Measurements from ENCODE around the gene PHLDB2.

Gene PHLDB2

DNA sequence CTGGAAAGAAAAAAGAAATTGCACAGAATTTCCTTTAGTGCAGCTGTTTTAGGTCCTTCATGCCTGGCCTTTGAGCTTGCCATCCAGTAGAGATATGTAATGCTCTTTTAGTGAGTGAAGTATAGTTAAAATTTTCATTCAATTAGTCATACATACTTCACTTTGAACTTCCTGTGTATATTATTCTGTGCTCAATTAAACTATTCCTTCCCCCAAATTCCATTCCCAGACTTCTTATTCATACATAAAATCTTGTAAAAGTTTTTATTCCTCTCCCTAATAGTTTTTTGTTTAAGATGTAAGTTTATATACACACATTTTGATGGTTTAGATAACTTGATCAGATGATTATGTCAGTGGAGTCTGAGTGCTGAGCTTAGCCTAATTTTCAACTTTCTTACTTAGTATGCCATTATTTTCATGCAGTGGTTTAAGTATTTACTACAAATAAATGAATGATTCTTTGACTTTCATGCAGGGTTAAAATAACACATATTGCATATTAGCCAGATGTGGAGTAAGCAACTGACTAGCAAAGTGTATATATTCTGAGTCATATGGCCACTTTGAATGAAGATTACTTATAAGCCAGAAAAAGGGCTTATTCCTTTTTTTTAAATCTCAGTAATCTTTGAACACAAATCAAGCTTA lies 77.3 kb downstream of the PHLDB2 start:
- Histone ChIP-seq H3K9me3 (replicated peaks in 1 of 11) (peaks cover 0 to 4% (median 0%) of the 10 kb centered on the region in 11 experiments; a peak in 1 of 22 replicates), H3K9ac (no peak overlapping the region), H3K36me3 (peaks cover 0 to 47% (median 10%) of the 10 kb centered on the region in 11 experiments; a peak in 10 of 22 replicates), H3K27me3 (no peaks in the 10 kb centered on the region), H3K4me3 (no peak overlapping the region), H3K4me1 (no peaks in the 10 kb centered on the region), H3K4me2 (no peak overlapping the region), H4K20me1 (no peaks in the 10 kb centered on the region), H3K27ac (no peak overlapping the region)
- TF ChIP-seq Cebpa-rat (IDR thresholded peaks at IDR 0.05): no peak

DNA sequence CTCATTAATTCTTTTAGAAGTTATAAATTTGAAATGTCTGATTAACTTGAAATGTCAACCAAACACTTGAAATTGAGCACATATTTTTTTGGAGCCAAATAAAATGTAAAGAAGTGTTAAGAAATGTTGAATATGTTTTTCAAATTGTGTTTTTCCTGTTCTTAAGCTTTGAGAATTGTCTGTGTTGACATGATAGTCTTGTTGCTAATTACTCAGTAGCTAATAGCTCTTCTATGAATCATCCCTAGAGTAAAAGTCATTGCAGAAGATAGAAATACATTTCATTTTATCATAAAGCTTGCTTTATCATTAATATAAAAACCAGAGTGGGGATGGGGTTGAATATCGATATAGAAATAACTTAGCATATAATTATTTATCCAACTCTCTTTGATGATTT lies 77.9 kb downstream of the PHLDB2 start:
- Histone ChIP-seq H3K9ac (no peak overlapping the region), H3K9me3 (replicated peaks in 1 of 11) (peaks cover 0 to 4% (median 0%) of the 10 kb centered on the region in 11 experiments; a peak in 1 of 22 replicates), H4K20me1 (no peaks in the 10 kb centered on the region), H3K4me3 (no peak overlapping the region), H3K4me1 (no peaks in the 10 kb centered on the region), H3K27me3 (no peaks in the 10 kb centered on the region), H3K36me3 (peaks cover 0 to 47% (median 10%) of the 10 kb centered on the region in 11 experiments; a peak in 10 of 22 replicates), H3K27ac (no peak overlapping the region), H3K4me2 (no peak overlapping the region)
- TF ChIP-seq Cebpa-rat (IDR thresholded peaks at IDR 0.05): no peak

DNA sequence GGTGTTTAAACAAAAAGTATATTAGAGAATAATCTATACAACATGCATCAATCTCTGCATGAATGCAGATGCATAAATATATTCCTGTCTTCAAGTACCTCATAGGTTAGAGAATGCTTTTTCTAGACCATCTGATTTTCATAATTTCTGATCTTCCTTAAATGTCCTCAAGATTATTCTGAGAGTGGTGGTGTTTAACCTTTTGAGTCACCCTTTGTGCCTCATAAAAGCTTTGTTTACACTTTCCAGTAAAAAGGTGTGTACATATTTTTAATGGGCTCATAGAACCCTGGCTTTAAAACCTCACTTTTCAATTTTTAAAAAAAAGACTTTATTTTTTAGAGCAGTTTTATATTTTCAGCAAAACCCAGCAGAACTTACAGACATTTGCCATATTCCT lies 78.8 kb downstream of the PHLDB2 start:
- Histone ChIP-seq H3K27me3 (no peaks in the 10 kb centered on the region), H3K4me3 (no peak overlapping the region), H3K27ac (no peak overlapping the region), H3K9me3 (replicated peaks in 1 of 11) (peaks cover 0 to 4% (median 0%) of the 10 kb centered on the region in 11 experiments; a peak in 1 of 22 replicates), H3K9ac (no peak overlapping the region), H3K36me3 (peaks cover 0 to 43% (median 10%) of the 10 kb centered on the region in 11 experiments; a peak in 9 of 22 replicates), H3K4me2 (no peak overlapping the region), H4K20me1 (no peaks in the 10 kb centered on the region), H3K4me1 (no peaks in the 10 kb centered on the region)
- TF ChIP-seq Cebpa-rat (IDR thresholded peaks at IDR 0.05): no peak

DNA sequence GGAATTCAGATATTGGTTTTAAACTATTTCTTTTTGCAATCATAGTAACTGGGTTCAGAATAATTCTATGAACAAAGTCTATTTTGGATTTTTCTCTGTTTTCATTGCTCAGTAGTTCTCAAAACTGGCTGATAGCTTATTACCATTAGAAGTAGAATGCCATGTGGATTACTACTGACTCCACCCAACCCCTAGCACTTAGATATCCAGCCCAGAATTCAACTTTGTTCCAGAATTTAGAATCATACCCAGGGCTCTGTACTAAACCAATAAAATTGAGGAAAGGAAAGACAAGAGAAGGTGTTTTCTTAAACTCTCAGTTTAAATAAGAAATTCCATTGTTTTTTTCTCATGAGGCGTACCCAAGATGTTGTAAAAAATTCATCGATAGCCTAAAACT lies 80.8 kb downstream of the PHLDB2 start:
- Histone ChIP-seq H3K27ac (no peak overlapping the region), H3K27me3 (no peaks in the 10 kb centered on the region), H4K20me1 (no peaks in the 10 kb centered on the region), H3K4me2 (no peak overlapping the region), H3K36me3 (peaks cover 0 to 38% (median 10%) of the 10 kb centered on the region in 11 experiments; a peak in 9 of 22 replicates), H3K9me3 (replicated peaks in 1 of 11) (no peaks in the 10 kb centered on the region), H3K4me3 (no peak overlapping the region), H3K4me1 (no peaks in the 10 kb centered on the region), H3K9ac (no peak overlapping the region)
- TF ChIP-seq Cebpa-rat (IDR thresholded peaks at IDR 0.05): no peak

DNA sequence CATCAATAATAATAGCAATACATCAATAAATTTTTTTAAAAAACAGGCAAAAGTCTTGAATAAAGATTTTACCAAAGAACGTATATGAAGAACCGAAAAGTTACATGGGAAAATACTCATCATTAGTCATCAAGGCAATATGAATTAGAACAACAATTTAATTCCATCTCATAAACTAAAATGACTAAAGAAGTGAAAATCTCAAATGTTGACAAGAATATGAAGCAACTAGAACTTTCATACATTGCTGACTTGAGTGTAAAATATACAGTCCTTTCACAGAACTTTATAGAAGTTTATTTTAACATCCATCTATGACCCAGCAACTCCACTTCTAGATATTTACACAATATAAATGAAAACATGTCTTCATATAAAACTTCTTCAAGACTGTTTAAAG lies 84.5 kb downstream of the PHLDB2 start:
- no peak for TF ChIP-seq Cebpa-rat (IDR thresholded peaks at IDR 0.05)
- H3K27ac ChIP-seq: no peak overlapping the region
- no peak overlapping the region for H3K9ac ChIP-seq
- peaks cover 0 to 31% (median 10%) of the 10 kb centered on the region in 11 experiments; a peak in 9 of 22 replicates for H3K36me3 ChIP-seq
- H3K27me3 ChIP-seq: no peaks in the 10 kb centered on the region
- no peak overlapping the region for H3K4me2 ChIP-seq
- no peak overlapping the region for H3K4me3 ChIP-seq
- no peaks in the 10 kb centered on the region for H4K20me1 ChIP-seq
- no peaks in the 10 kb centered on the region for H3K4me1 ChIP-seq
- H3K9me3 ChIP-seq (replicated peaks in 1 of 11): no peaks in the 10 kb centered on the region

DNA sequence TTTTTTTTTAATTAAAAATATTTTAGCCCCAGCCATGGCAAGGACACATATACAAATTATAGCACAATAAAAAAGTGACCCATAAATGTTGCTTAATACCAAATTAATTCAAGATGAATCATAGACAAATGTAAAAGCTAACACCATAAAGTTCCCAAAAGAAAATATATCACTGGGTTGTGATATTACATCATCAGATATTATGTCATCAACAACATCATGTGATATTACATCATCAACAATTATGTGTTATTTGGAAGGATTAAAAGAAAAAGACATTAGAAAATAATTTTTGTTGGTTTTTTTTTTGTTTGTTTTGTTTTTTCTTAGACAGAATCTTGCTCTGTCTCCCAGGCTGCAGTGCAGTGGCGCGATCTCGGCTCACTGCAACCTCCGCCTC lies 85.3 kb downstream of the PHLDB2 start:
- Histone ChIP-seq H3K4me1 (no peaks in the 10 kb centered on the region), H3K9me3 (replicated peaks in 1 of 11) (no peaks in the 10 kb centered on the region), H3K27me3 (no peaks in the 10 kb centered on the region), H3K27ac (no peak overlapping the region), H4K20me1 (no peaks in the 10 kb centered on the region), H3K9ac (no peak overlapping the region), H3K4me2 (no peak overlapping the region), H3K4me3 (no peak overlapping the region), H3K36me3 (peaks cover 0 to 31% (median 8%) of the 10 kb centered on the region in 11 experiments; a peak in 9 of 22 replicates)
- TF ChIP-seq Cebpa-rat (IDR thresholded peaks at IDR 0.05): no peak

DNA sequence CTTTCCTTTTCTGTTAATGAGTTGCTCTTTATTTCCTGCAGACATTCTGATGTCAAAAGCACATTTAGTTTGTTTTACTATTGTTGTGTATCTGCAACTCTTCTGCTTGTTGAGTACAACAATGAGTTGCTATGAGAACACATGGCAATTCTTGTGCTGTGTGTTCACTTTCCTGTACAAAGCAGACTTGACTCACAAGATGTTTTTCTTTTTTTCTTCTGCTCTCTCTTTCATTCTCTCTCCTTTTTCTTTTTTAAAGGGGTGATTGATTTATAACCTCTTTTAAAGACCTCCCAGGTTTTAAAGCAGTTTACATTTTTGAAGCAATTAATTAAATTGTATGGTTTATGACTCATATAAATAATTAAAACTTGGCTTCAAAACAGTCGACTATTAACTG lies 88.2 kb downstream of the PHLDB2 start:
- Histone ChIP-seq H3K27me3 (no peaks in the 10 kb centered on the region), H3K4me3 (no peak overlapping the region), H3K9ac (no peak overlapping the region), H3K36me3 (peaks cover 0 to 9% (median 0%) of the 10 kb centered on the region in 11 experiments; a peak in 3 of 22 replicates), H3K27ac (no peak overlapping the region), H4K20me1 (no peaks in the 10 kb centered on the region), H3K4me1 (no peaks in the 10 kb centered on the region), H3K9me3 (replicated peaks in 1 of 11) (no peaks in the 10 kb centered on the region), H3K4me2 (no peak overlapping the region)
- no peak for TF ChIP-seq Cebpa-rat (IDR thresholded peaks at IDR 0.05)

DNA sequence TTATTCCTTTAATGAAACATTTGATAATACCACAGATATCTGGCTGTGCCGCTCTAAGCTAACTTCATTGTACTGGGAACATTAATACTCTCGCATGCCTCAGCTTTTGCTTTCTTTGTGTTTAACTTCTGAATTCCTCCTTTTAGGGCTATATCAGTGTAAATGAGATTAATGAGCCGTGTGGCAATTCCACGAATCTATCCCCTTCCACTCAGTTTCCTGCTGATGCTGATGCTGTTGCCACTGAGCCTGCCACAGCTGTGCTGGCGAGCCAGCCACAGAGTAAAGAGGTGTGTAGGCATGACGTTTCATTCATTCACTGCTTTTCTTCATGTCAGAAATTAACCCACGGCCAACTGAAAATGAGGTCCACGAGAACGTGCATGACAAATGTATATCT lies 89.7 kb downstream of the PHLDB2 start:
- Histone ChIP-seq H3K4me1 (no peaks in the 10 kb centered on the region), H3K9ac (no peak overlapping the region), H3K9me3 (replicated peaks in 1 of 11) (no peaks in the 10 kb centered on the region), H3K27ac (no peak overlapping the region), H3K27me3 (no peaks in the 10 kb centered on the region), H3K4me2 (no peak overlapping the region), H4K20me1 (no peaks in the 10 kb centered on the region), H3K4me3 (no peak overlapping the region), H3K36me3 (peaks cover 0 to 12% (median 0%) of the 10 kb centered on the region in 11 experiments; a peak in 4 of 22 replicates)
- TF ChIP-seq Cebpa-rat (IDR thresholded peaks at IDR 0.05): no peak

DNA sequence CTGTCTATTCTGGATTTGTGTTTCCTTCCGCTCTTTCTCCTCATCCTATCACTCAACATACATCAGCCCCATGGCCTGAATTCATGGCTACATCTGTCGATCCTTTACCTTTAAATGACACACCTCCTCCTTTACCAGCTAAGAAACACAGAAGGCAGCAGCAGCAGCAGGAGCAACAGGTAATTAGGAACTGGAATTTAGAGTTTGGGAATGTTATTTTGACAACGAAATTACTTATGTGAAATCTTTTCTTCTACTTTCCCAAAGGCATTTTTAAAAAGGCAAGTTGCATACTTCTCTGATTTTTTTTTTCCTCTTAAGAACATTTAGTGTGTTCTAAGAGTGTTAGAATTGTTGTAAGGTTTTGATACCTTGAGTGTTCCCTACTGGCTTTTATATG lies 90.6 kb downstream of the PHLDB2 start:
- H3K4me1 ChIP-seq: no peaks in the 10 kb centered on the region

DNA sequence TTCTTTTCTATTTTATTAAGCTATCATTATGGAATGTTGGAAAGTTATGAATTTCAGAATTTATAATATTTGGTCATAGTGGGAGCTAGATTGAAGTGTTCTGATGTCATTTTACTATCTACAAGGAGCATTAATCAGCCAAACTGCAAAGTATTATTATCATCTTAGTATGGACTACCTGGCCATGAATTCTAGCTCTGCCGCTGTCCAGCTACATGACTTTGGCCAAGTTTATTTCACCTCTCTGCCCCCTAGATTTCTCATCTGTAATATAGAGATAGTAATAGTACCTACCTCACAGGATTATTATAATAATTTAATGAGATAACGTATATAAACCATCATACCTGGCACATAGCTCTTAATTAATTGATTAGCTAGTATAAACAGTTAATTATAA lies 92.0 kb downstream of the PHLDB2 start:
- no peak overlapping the region for H3K4me2 ChIP-seq
- H3K27ac ChIP-seq: no peak overlapping the region
- H3K4me3 ChIP-seq: no peak overlapping the region
- H4K20me1 ChIP-seq: no peaks in the 10 kb centered on the region
- no peak overlapping the region for H3K9ac ChIP-seq
- no peak for TF ChIP-seq Cebpa-rat (IDR thresholded peaks at IDR 0.05)
- no peaks in the 10 kb centered on the region for H3K4me1 ChIP-seq
- H3K36me3 ChIP-seq: peaks cover 0 to 13% (median 0%) of the 10 kb centered on the region in 11 experiments; a peak in 4 of 22 replicates
- H3K9me3 ChIP-seq (replicated peaks in 1 of 11): no peaks in the 10 kb centered on the region
- no peaks in the 10 kb centered on the region for H3K27me3 ChIP-seq

More for the DNA sequence above, 90.6 kb downstream of the PHLDB2 start:
- no peaks in the 10 kb centered on the region for H4K20me1 ChIP-seq
- no peak for TF ChIP-seq Cebpa-rat (IDR thresholded peaks at IDR 0.05)
- no peaks in the 10 kb centered on the region for H3K9me3 ChIP-seq (replicated peaks in 1 of 11)
- H3K27ac ChIP-seq: no peak overlapping the region
- H3K9ac ChIP-seq: no peak overlapping the region
- no peaks in the 10 kb centered on the region for H3K27me3 ChIP-seq
- H3K4me2 ChIP-seq: no peak overlapping the region
- no peak overlapping the region for H3K4me3 ChIP-seq
- H3K36me3 ChIP-seq: peaks cover 0 to 13% (median 0%) of the 10 kb centered on the region in 11 experiments; a peak in 4 of 22 replicates

Data from BLaER1 treated with 17β-estradiol and CSF1 and Interleukin-3, amounts not matched to agents 10 nM and 100 nM (cell line).